Fibroblast of the aortic adventitia (primary cell): ENCODE results near the gene EXOC6. TPM values are rescaled to one million over a fixed set of nuclear protein-coding genes. Genes with fewer than 3 reads are reported as not detected.
A peak's percentile ranks its signal among the peaks of the same experiment; 100 is the strongest.

ENCODE experiments used
- DNase-seq: peaks from one replicate; pipeline ENCODE4 v3.0.0-alpha.2; 2010; ENCODE audit warnings: low read depth
- H3K4me3 ChIP-seq: 2 replicates; pipeline ENCODE4 v1.5.1; 2011; ENCODE audit warnings: low read depth, mild to moderate bottlenecking, control low read depth, low read length, moderate library complexity
- total RNA-seq: library from RNA; depleted of rRNA; stranded (reverse); fragments of >200 nt; gene quantifications from 2 replicates; pipeline ENCODE4 v1.2.3, GENCODE V29; 2012; ENCODE audit warnings: low replicate concordance
- TF ChIP-seq, protein P1 (sequence below): IDR thresholded peaks from 2 replicates; pipeline ENCODE4 v1.5.1; 2011; ENCODE audit warnings: mild to moderate bottlenecking, low read length, control low read depth, inconsistent platforms; ENCODE audit not compliant: insufficient read depth

Gene EXOC6
- total RNA-seq, 1 donor: 16.5 TPM

DNA sequence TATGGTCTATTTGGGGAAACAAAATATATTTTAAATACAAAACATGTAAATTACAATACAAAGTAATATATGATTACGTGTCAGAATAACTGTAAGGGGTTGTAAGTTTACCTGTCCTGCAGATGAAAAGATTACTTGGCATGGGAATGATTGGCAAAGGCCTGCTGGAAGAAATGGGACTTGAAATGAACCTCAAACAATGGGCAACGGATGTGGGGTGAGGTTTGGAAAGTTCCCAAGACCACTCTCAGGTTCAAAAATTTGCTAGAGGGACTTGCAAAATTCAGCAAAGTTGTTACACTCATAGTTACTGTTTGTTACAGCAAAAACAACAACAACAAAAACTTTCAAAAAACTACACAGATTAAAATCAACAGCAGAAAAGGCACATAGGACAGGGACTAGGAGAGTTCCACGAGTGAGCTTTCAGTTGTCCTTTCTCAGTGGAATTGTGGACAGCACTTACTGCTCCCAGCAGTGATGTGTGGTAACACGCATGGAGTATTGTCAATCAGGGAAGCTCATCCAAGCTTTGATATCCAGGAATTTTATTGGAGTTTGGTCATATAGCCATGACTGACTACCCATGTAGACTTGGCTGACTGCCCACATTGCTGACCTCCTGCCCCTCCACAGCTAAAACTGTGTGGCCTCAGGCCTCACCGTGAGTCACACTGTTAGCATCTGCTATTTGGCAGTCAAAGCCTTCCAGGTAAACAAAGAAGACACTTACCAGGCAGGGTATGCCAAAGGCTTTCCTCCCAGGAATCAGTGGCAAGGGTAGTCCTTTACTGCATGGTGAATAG is 43.8 kb downstream of the EXOC6 start:
- TF ChIP-seq, protein P1, sequence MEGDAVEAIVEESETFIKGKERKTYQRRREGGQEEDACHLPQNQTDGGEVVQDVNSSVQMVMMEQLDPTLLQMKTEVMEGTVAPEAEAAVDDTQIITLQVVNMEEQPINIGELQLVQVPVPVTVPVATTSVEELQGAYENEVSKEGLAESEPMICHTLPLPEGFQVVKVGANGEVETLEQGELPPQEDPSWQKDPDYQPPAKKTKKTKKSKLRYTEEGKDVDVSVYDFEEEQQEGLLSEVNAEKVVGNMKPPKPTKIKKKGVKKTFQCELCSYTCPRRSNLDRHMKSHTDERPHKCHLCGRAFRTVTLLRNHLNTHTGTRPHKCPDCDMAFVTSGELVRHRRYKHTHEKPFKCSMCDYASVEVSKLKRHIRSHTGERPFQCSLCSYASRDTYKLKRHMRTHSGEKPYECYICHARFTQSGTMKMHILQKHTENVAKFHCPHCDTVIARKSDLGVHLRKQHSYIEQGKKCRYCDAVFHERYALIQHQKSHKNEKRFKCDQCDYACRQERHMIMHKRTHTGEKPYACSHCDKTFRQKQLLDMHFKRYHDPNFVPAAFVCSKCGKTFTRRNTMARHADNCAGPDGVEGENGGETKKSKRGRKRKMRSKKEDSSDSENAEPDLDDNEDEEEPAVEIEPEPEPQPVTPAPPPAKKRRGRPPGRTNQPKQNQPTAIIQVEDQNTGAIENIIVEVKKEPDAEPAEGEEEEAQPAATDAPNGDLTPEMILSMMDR: no peak
- no peak overlapping the region for H3K4me3 ChIP-seq
- peak; percentile 78 for DNase-seq

DNA sequence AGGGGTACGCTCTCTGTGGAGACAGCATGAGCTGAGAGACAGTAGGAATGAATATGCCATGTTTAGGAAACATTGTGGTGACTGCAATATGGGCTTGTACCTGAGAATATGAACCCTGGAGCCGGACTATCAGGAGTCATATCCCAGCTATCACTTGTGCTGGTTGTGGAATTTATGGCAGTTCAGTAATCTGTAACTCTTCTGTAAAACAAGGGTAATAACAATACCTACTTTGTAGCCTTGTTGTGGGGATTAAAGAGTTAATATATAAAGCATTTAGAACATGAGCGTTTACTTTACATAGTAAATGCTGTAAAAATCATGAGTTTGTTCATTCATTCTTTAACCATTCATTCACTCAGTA is 44.4 kb downstream of the EXOC6 start:
- H3K4me3 ChIP-seq: no peak overlapping the region
- TF ChIP-seq, protein P1: no peak
- DNase-seq: no peak

DNA sequence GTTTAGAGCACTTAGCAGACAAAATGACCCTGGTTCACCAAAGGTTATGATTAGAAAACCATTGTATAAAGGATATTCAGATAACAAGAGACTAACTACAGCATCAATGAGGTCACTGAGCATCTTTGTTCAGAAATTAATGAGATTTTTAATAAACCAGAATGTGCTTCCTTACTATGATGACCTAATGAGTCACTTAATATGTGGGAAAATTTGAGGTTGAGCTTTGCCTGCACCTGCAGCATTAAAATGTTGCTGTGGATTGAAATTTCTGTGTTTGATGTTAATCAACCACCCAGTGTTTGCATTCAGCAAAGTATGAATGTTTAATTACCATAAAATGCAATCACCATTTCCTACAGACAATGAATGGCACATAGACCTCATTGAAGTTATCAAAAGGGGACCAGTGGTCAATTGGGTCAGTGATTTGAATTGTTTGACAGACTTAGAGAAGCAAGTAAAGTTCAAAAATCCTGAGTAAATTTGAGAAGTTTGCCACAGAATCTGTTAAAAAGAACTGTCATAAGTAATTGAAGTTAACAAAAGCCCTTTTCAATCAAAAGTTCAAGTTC is 45.8 kb downstream of the EXOC6 start:
- TF ChIP-seq, protein P1: no peak

DNA sequence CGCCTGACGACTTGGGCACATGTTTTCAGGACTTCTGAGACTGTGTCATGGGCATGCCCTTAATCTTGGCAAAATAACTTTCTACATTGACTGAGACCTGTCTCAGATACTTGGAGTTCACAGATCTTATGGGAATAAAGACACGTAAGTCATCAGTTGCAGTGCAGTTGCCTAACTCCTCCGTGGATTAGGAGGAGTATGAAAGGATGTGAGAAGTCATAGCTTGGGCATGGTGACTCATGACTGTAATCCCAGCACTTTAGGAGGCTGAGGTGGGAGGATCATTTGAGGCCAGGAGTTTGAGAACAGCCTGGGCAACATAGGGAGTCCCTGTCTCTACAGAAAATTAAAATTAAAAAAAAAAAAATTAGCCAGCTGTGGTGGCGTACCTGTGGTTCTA is 49.6 kb downstream of the EXOC6 start:
- TF ChIP-seq, protein P1: no peak
- no peak overlapping the region for H3K4me3 ChIP-seq
- DNase-seq: no peak

More for the DNA sequence above, 45.8 kb downstream of the EXOC6 start:
- no peak for DNase-seq
- H3K4me3 ChIP-seq: no peak overlapping the region

DNA sequence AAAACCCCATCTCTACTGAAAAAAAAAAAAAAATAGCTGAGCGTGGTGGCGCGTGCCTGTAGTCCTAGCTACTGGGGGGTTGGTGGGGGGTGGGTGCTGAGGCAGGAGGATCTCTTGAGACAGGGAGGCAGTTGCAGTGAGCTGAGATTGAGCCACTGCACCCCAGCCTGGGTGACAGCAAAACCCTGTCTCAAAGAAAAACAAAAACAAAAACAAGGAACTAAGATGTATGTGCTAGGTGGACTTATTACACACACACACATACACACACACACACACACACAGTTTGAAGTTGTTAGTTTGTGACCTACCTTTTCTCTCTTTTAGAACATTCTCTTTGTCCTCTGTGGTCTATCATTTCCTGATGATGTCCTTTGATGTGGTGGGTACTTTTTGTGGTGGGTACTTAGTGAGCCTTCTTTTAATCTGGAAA is 53.5 kb downstream of the EXOC6 start:
- TF ChIP-seq, protein P1: no peak
- no peak for DNase-seq
- no peak overlapping the region for H3K4me3 ChIP-seq

DNA sequence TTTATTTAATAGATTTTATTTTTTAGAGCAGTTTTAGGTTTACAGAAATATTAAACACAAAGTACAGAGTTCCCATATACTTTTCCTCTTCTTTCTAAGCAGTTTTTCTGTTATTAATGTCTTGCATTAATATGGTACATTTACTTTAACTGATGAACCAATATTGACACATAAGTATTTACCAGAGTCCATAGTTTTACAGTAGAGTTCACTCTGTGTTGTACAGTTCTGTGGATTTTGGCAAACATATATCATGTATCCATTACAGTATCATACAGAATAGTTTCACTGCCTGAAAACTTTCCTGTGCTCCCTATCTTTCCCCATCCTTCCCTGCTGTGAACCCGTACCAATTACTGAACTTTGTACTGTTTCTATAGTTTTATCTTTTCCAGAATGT is 55.3 kb downstream of the EXOC6 start:
- TF ChIP-seq, protein P1: no peak
- no peak overlapping the region for H3K4me3 ChIP-seq
- DNase-seq: no peak
